ENCODE data around the gene MYO10.

The MYO10 gene

DNA sequence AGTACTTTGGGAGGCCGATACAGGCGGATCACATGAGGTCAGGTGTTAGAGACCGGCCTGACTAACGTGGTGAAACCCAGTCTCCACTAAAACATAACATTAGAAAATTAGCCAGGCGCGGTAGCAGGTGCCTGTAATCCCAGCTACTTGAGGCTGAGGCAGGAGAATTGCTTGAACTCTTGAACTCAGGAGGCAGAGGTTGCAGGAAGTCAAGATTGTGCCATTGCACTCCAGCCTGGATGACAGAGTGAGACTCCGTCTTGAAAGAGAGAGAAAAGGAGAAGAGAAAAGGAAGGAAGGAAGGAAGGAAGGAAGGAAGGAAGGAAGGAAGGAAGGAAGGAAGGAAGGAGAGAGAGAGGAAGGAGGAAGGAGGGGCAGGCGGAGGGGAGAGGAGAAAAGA, 45.1 kb downstream of the MYO10 start:
- no peak for TF ChIP-seq CEBPB (IDR thresholded peaks at IDR 0.05)

DNA sequence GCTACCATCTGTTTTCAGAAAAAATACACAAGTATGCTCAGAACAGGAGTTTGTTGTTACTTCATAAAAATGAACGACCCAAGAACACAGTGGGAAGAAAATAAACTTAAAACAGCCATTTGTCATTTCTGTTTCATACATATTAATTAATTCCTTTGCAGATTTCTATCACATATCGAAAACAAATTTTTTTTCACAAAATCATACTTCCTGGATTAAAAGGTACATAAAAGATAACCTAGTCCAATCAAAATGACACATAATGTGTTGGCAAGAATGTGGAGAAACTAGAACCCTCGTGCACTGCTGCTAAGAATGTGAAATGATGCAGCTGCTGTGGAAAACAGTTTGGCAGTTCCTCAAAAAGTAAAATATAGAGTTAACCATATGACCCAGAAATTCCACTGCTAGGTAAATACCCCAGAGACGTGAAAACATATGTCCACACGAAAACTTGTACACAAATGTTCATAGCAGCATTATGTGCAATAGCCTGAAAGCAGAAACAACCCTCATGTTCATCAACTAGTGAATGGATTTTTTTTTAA, 46.0 kb downstream of the MYO10 start:
- TF ChIP-seq TEAD4 (IDR thresholded peaks at IDR 0.05) (peak; percentile 57), CEBPB (IDR thresholded peaks at IDR 0.05) (no peak)
- TF ChIP-seq, protein P1, sequence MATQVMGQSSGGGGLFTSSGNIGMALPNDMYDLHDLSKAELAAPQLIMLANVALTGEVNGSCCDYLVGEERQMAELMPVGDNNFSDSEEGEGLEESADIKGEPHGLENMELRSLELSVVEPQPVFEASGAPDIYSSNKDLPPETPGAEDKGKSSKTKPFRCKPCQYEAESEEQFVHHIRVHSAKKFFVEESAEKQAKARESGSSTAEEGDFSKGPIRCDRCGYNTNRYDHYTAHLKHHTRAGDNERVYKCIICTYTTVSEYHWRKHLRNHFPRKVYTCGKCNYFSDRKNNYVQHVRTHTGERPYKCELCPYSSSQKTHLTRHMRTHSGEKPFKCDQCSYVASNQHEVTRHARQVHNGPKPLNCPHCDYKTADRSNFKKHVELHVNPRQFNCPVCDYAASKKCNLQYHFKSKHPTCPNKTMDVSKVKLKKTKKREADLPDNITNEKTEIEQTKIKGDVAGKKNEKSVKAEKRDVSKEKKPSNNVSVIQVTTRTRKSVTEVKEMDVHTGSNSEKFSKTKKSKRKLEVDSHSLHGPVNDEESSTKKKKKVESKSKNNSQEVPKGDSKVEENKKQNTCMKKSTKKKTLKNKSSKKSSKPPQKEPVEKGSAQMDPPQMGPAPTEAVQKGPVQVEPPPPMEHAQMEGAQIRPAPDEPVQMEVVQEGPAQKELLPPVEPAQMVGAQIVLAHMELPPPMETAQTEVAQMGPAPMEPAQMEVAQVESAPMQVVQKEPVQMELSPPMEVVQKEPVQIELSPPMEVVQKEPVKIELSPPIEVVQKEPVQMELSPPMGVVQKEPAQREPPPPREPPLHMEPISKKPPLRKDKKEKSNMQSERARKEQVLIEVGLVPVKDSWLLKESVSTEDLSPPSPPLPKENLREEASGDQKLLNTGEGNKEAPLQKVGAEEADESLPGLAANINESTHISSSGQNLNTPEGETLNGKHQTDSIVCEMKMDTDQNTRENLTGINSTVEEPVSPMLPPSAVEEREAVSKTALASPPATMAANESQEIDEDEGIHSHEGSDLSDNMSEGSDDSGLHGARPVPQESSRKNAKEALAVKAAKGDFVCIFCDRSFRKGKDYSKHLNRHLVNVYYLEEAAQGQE (IDR thresholded peaks at IDR 0.05; ENCODE audit: low read depth) = no peak

DNA sequence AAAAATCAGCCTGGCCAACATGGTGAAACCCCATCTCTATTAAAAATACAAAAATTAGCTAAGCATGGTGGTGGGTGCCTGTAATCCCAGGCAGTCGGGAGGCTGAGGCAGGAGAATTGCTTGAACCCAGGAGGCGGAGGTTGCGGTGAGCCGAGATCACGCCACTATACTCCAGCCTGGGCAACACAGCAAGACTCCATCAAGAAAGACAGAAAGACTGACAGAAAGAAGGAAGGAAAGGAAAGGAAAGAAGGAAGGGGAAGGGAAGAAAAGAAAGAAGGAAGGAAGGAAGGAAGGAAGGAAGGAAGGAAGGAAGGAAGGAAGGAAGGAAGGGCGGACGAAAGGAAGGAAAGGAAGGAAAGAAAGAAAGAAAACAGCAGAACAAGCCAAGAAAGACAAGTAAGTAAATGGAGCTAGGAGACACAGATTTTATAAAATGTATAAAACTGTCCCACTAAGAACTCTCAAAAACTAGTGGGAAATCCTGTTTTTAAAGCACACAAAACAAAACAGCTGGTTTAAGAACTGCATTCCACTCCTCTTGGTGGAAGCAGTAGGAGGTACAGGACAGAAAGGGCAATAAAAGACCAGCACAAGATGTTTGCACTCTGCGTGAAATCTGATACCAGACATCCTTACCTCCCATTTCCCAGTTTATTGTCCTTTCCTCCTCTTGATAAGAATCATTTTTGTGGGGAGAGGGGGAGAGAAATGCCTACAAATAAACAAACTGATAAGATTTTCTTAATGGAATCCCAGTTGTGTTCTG, 46.7 kb downstream of the MYO10 start:
- TF ChIP-seq TEAD4 (IDR thresholded peaks at IDR 0.05) (peak; percentile 53), FOXM1 (IDR thresholded peaks at IDR 0.05; ENCODE audit: borderline replicate concordance, low read depth) (no peak), ZBTB7A (IDR thresholded peaks at IDR 0.05; ENCODE audit: low read depth) (no peak), CREB1 (IDR thresholded peaks at IDR 0.05; ENCODE audit: low read depth) (no peak), TAF1 (IDR thresholded peaks at IDR 0.05; ENCODE audit: low read depth) (no peak), NFIC (IDR thresholded peaks at IDR 0.05) (no peak), EGR1 (IDR thresholded peaks at IDR 0.05) (no peak), RAD21 (IDR thresholded peaks at IDR 0.05; ENCODE audit: low read depth) (no peak), EP300 (IDR thresholded peaks at IDR 0.05; ENCODE audit: borderline replicate concordance) (no peak), CEBPB (IDR thresholded peaks at IDR 0.05) (no peak), TCF12 (IDR thresholded peaks at IDR 0.05; ENCODE audit: low read depth) (0 out of 2 replicates have a peak, but pooled peaks have one; percentile 25), YY1 (IDR thresholded peaks at IDR 0.05; ENCODE audit: low read depth) (no peak)
- TF ChIP-seq, protein P2, sequence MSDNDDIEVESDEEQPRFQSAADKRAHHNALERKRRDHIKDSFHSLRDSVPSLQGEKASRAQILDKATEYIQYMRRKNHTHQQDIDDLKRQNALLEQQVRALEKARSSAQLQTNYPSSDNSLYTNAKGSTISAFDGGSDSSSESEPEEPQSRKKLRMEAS (IDR thresholded peaks at IDR 0.05) = no peak
- TF ChIP-seq, protein P3, sequence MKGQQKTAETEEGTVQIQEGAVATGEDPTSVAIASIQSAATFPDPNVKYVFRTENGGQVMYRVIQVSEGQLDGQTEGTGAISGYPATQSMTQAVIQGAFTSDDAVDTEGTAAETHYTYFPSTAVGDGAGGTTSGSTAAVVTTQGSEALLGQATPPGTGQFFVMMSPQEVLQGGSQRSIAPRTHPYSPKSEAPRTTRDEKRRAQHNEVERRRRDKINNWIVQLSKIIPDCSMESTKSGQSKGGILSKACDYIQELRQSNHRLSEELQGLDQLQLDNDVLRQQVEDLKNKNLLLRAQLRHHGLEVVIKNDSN (IDR thresholded peaks at IDR 0.05) = no peak
- TF ChIP-seq, protein P1 (IDR thresholded peaks at IDR 0.05; ENCODE audit: low read depth) = no peak

DNA sequence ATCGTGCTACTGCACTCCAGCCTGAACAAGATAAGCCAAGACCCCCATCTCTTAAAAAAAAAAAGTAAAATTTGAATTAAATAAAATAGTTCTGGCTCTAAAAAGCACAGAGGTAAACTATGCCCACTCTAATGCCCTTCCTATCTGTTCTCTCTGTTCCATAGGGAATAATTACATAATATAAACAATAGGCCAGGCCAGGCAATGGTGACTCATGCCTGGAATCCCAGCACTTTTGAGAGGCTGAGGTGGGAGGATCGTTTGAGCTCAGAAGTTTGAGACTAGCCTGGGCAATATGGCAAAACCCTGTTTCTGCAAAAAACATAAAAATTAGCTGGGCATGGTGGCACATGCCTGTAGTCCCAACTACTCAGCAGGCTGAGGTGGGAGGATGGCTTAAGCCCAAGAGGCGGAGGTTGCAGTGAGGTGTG, 47.4 kb downstream of the MYO10 start:
- TF ChIP-seq, protein P3 (IDR thresholded peaks at IDR 0.05) = no peak
- TF ChIP-seq TEAD4 (IDR thresholded peaks at IDR 0.05) = 0 out of 2 replicates have a peak, but pooled peaks have one; percentile 20

DNA sequence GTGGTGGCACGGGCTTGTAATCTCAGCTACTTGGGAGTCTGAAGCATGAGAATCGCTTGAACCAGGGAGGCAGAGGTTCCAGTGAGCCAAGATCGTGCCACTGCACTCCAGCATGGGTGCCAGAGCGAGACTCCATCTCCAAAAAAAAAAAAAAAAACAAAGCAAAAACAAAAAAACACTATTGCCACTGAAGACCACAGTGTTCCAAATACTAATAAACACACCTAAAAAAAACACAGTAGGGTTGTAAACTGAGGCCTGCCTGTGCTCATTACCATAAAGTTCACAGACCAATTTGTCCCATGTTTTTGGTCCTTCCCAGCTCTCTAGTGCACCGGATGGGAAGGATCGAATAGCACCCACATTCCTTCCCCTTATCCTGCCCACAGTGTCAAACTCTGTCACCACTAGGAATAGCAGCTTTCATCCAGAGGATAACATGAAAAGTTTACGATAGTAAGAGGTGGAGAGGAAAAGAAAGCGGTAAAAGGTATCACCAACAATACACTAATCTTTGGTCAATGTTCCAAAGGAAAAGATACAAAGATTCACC, 49.2 kb downstream of the MYO10 start:
- TF ChIP-seq, protein P2 (IDR thresholded peaks at IDR 0.05) = no peak
- TF ChIP-seq EGR1 (IDR thresholded peaks at IDR 0.05) (no peak), EP300 (IDR thresholded peaks at IDR 0.05; ENCODE audit: borderline replicate concordance) (no peak), RAD21 (IDR thresholded peaks at IDR 0.05; ENCODE audit: low read depth) (no peak), CEBPB (IDR thresholded peaks at IDR 0.05) (no peak), FOXM1 (IDR thresholded peaks at IDR 0.05; ENCODE audit: borderline replicate concordance, low read depth) (no peak)
- TF ChIP-seq, protein P1 (IDR thresholded peaks at IDR 0.05; ENCODE audit: low read depth) = no peak
- TF ChIP-seq, protein P3 (IDR thresholded peaks at IDR 0.05) = no peak
